Cardiac muscle cell (in vitro differentiated cells and primary cell): ENCODE results near the gene MEGF11. TPM values are rescaled to one million over a fixed set of nuclear protein-coding genes. Genes with fewer than 3 reads are reported as not detected.
"Not testable (repeated sequence)": the region's sequence is repeated elsewhere in the genome, so short reads cannot be mapped to it uniquely, and the experiment has no call there.

Experiments
- DNase-seq, 2 donors: peaks; one replicate each; pipeline versions ENCODE4 v3.0.0 to v3.0.0-alpha.2; 2010 to 2017; ENCODE audit warnings: low read depth in 1 of 2, low spot score in 1 of 2
- H3K27ac ChIP-seq: fragments of 200-600 bp; sonication (generic); 2 replicates; pipeline ENCODE4 v1.5.1; 2016
- H3K27me3 ChIP-seq: fragments of 200-600 bp; sonication (generic); 2 replicates; pipeline ENCODE4 v1.6.0; 2016; ENCODE audit warnings: control low read depth
- H3K36me3 ChIP-seq: fragments of 200-600 bp; sonication (generic); 2 replicates; pipeline ENCODE4 v1.5.1; 2016; ENCODE audit warnings: control low read depth
- H3K4me1 ChIP-seq: fragments of 200-600 bp; sonication (generic); 2 replicates; pipeline ENCODE4 v1.8.1; 2017; ENCODE audit warnings: low read depth, mild to moderate bottlenecking, mixed run types
- H3K4me3 ChIP-seq: fragments of 200-600 bp; sonication (generic); 2 replicates; pipeline ENCODE4 v1.5.1; 2016; ENCODE audit warnings: mild to moderate bottlenecking
- H3K9me3 ChIP-seq: fragments of 200-600 bp; sonication (generic); 2 replicates; pipeline ENCODE4 v1.5.1; 2017; ENCODE audit warnings: low read depth, mild to moderate bottlenecking, control low read depth
- CTCF ChIP-seq: IDR thresholded peaks from 2 replicates; pipeline ENCODE4 v1.5.1; 2012; ENCODE audit warnings: low read depth, mild to moderate bottlenecking, low read length
- polyA plus RNA-seq: library from polyadenylated mRNA; unstranded; fragments of >200 nt; fragmentation: Nextera tagmentation; extraction: Ambion mirVana; gene quantifications from 2 replicates; pipeline ENCODE4 v1.2.1, GENCODE V29; 2016
- total RNA-seq: library from RNA; depleted of rRNA; stranded (reverse); fragments of >200 nt; gene quantifications from 2 replicates; pipeline ENCODE4 v1.2.3, GENCODE V29; 2016

Gene MEGF11
- total and polyA plus RNA-seq, 2 experiments from 2014 or later, result 0.30 TPM; not detected in 1

GRCh38 chr15:65978110-65978509 lies 275.4 kb downstream of the MEGF11 start:
- Histone ChIP-seq H3K9me3 (no peaks in the 10 kb centered on the region), H3K36me3 (no peaks in the 10 kb centered on the region), H3K4me1 (no peaks in the 10 kb centered on the region), H3K4me3 (no peak overlapping the region), H3K27ac (no peak overlapping the region), H3K27me3 (peaks cover 11% of the 10 kb centered on the region)
- no peak for DNase-seq
- no peak for TF ChIP-seq CTCF

DNA sequence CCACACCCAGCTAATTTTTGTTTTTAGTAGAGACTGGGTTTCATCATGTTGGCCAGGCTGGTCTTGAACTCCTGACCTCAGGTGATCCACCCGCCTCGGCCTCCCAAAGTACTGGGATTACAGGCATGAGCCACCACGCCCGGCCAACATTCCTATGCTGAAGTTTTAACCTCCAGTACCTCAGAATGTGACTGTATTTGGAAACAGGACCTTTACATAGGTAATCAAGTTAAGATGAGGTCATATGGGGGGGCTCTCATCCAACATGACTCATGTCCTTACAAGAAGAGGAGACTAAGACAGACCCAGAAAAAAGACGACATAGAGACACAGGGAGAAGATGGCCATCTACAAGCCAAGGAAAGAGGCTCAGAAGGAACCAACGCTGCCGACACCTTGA lies 277.4 kb downstream of the MEGF11 start:
- not testable (repeated sequence) for H3K4me1 ChIP-seq, H3K9me3 ChIP-seq, H3K36me3 ChIP-seq

DNA sequence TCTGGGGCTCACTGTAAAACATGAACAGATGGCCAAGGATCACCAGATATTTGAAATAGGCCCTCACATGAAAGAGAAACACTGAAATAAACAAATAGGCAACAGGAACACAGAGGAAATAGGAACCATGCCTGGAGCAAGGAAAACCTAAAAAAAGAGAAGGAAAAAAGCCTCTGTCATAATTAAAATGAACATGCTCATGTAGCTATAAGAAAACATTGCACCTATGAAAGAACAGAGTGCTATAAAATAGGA lies 281.9 kb downstream of the MEGF11 start:
- H3K4me3 ChIP-seq, result no peak overlapping the region
- no peaks in the 10 kb centered on the region for H3K4me1 ChIP-seq
- no peak for DNase-seq
- no peak for TF ChIP-seq CTCF
- H3K27me3 ChIP-seq, result no peaks in the 10 kb centered on the region
- H3K9me3 ChIP-seq, result no peaks in the 10 kb centered on the region
- no peaks in the 10 kb centered on the region for H3K36me3 ChIP-seq
- no peak overlapping the region for H3K27ac ChIP-seq

More for the DNA sequence above, 277.4 kb downstream of the MEGF11 start:
- H3K27ac ChIP-seq, H3K27me3 ChIP-seq, H3K4me3 ChIP-seq, DNase-seq: not testable (repeated sequence)

DNA sequence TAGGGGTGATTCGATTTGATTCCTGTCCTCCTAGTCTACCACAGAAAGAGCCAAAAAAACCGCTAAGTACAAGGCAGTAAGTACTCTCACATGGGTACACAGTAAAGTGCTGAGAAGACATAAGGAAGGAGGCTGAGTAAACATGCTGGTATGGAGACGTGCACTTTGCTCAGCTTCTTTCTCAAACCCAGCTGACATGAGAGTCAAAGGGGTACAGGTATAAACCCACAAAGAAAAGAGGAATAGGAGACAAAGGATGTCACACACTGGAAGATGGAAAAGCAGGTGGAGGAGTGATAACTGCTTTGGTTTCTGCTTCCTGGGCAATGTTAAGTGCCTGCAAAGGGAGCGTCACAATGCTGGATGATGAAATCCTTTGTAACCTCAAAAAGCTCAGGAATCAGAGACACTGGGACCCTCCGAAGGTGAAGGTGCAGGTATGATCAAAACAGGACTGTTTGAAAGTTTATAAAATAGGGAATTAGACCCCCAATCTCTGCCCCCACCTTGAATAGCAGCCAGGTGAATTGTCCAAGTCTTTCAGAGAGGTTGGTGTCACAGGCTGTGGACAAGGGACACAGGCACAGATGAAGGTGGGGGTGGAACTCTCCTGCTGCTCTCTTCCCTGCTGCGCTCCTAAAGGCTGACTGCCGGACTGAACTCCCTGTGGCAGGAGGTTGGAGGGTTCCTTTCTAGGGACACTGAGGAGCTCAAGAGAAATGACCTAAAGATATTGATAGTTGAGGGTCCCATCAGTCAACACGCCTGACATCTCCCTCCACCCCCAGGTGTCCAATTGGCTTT lies 282.4 kb downstream of the MEGF11 start:
- no peak for DNase-seq
- Histone ChIP-seq H3K27me3 (no peaks in the 10 kb centered on the region), H3K36me3 (no peaks in the 10 kb centered on the region), H3K27ac (no peak overlapping the region), H3K9me3 (no peaks in the 10 kb centered on the region), H3K4me3 (no peak overlapping the region), H3K4me1 (no peaks in the 10 kb centered on the region)
- no peak for TF ChIP-seq CTCF

DNA sequence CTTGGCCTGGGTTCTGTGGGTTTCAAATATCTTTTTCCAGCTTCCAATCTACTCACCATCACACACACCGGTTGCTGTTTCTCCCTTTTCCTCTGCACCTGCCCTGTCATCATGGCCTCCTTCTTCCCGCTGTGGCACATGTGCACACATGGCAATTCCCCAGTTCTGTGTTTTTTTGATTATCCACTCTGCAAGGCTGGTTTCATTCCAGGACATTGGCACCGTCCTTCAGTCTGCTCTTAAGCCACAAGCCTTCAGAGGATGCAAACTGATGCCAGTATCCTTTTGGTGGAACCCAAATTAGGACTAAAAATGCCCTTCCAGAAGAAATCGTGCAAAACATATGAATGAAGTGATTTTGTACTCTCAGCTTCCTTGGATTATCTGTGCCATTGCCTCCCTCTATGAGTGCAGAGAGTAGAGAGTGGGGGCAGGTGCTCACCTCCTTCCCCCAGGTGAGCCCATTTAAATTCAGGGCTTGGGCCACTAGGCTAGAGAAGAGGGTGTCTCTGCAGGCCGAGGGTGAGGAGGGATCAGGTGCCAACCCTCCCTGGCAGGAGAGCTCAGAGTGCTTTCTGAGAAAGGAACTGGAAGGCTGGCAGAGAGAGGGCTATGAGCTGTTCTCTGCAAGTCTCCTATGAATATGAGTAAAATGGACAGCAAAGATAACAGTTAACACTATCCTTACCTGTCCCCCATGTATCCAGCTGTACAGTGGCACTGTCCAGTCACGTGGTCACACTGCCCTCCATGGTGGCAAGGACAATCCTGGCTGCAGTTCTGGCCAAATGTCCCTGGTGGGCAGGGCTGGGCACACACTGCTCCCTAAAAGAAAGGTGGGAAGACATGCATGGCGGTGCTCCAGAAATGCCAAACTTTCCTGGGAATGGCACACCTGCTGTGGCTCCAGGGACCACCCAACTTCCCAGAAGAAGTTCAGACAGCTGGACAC lies 283.4 kb downstream of the MEGF11 start:
- Histone ChIP-seq H3K27me3 (no peaks in the 10 kb centered on the region), H3K36me3 (no peaks in the 10 kb centered on the region), H3K9me3 (no peaks in the 10 kb centered on the region), H3K4me3 (no peak overlapping the region), H3K27ac (no peak overlapping the region), H3K4me1 (no peaks in the 10 kb centered on the region)
- DNase-seq, result no peak
- no peak for TF ChIP-seq CTCF

DNA sequence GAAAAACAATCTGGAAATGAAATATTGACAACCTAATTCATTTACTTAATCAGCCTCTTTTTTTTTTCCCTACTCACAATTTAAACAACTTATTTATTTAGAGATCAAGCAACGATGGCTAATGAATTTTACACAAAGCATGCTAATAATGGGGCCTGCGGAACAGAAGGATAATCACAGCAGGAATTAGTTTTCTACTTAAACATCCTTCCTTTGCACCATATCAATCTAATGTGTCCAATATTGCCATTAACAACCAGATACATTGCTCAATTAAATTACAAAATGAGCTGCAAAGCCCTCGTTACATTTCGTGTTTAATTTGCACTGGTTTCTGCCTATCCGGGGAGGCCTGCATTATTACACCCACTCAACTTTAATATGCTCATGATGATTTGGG lies 285.0 kb downstream of the MEGF11 start:
- H3K4me3 ChIP-seq, result no peak overlapping the region
- no peak for DNase-seq
- no peaks in the 10 kb centered on the region for H3K4me1 ChIP-seq
- no peak overlapping the region for H3K27ac ChIP-seq
- H3K36me3 ChIP-seq, result no peaks in the 10 kb centered on the region
- no peak for TF ChIP-seq CTCF
- no peaks in the 10 kb centered on the region for H3K9me3 ChIP-seq
- H3K27me3 ChIP-seq, result no peaks in the 10 kb centered on the region
